Gastrocnemius medialis (tissue), 4 donors: ENCODE data around the gene NCK1.

Experiments used
- POLR2A ChIP-seq, 2 donors: fragments of 450-650 bp; IDR thresholded peaks; one replicate each; pipeline ENCODE4 v1.6.1; 2017; ENCODE audit warnings: antibody characterized with exemption in 2 of 2, mild to moderate bottlenecking in 2 of 2, moderate library complexity in 2 of 2
- TF ChIP-seq, protein P1 (sequence below), 5 experiments: fragments of 450-650 bp in 3 of 5; fragments of 200-600 bp in 2 of 5; sonication (generic) in 2 of 5; IDR thresholded peaks in 4 of 5; conservative IDR thresholded peaks in 1 of 5; 1 replicate in 4 of 5; 2 replicates in 1 of 5; pipeline ENCODE4 v1.5.1; 2016 to 2019; ENCODE audit warnings: antibody characterized with exemption in 5 of 5, mild to moderate bottlenecking in 3 of 5, moderate library complexity in 3 of 5

DNA sequence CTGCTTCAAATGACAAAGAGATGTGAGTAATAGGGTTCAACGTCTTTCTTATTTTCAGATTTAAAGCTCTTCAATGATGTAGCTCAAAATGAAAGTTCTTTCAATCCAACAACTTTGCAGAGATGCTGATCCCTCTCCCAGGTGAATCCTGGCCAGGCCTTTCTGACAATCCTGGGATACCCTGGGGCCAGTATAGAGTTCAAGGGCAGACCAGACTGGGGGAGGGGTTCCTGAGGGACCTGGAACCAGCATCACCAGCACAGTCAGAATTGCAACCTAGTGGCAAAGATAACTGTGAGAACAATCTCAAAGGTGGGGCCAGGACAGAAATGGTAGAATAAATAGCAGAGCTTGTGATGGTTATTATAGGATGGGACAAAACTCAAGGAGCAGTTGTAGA, 19.7 kb upstream of the NCK1 start:
- TF ChIP-seq POLR2A (IDR thresholded peaks at IDR 0.05) = no peak
- TF ChIP-seq, protein P1, sequence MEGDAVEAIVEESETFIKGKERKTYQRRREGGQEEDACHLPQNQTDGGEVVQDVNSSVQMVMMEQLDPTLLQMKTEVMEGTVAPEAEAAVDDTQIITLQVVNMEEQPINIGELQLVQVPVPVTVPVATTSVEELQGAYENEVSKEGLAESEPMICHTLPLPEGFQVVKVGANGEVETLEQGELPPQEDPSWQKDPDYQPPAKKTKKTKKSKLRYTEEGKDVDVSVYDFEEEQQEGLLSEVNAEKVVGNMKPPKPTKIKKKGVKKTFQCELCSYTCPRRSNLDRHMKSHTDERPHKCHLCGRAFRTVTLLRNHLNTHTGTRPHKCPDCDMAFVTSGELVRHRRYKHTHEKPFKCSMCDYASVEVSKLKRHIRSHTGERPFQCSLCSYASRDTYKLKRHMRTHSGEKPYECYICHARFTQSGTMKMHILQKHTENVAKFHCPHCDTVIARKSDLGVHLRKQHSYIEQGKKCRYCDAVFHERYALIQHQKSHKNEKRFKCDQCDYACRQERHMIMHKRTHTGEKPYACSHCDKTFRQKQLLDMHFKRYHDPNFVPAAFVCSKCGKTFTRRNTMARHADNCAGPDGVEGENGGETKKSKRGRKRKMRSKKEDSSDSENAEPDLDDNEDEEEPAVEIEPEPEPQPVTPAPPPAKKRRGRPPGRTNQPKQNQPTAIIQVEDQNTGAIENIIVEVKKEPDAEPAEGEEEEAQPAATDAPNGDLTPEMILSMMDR (IDR thresholded peaks at IDR 0.05 in 4 of 5, conservative IDR thresholded peaks at IDR 0.05 in 1 of 5) = no peak
